PFSK-1 (cell line): Measurements from ENCODE around the gene TMEM128.

Experiments used
- POLR2AphosphoS5 ChIP-seq: IDR thresholded peaks from 2 replicates; pipeline ENCODE4 v1.6.1; 2012; ENCODE audit warnings: low read depth, mild to moderate bottlenecking, control low read depth, low read length, moderate library complexity
- REST ChIP-seq, 2 experiments: IDR thresholded peaks; 2 replicates each; pipeline versions ENCODE4 v1.6.1 to v1.8.0; 2011 to 2012; ENCODE audit warnings: low read depth in 2 of 2, low read length in 2 of 2, control low read depth in 1 of 2, inconsistent platforms in 1 of 2, mild to moderate bottlenecking in 1 of 2, moderate library complexity in 1 of 2; ENCODE audit not compliant: insufficient read depth in 1 of 2
- SIN3A ChIP-seq: IDR thresholded peaks from 2 replicates; pipeline ENCODE4 v1.6.1; 2012; ENCODE audit warnings: mild to moderate bottlenecking, low read length, moderate library complexity, borderline replicate concordance; ENCODE audit not compliant: insufficient read depth
- TAF1 ChIP-seq: IDR thresholded peaks from 2 replicates; pipeline ENCODE4 v1.6.1; 2012; ENCODE audit warnings: low read length, control low read depth, borderline replicate concordance; ENCODE audit not compliant: insufficient read depth

- TF ChIP-seq TAF1 = no peak
- TF ChIP-seq REST (IDR thresholded peaks at IDR 0.05; ENCODE audit: insufficient read depth in 1 of 2, low read depth in 2 of 2, low read length in 2 of 2) = no peak
- TF ChIP-seq POLR2AphosphoS5 = no peak
- TF ChIP-seq SIN3A = no peak; the same call in 1 of the 2 replicates
Measured at GRCh38 chr4:4289597-4289940, 41.5 kb upstream of the TMEM128 start.
